AG20443 (cell line): ENCODE data around the gene SGCB.

Experiments
- DNase-seq: peaks from one replicate; pipeline ENCODE4 v3.0.0; 2012; ENCODE audit warnings: low spot score, mixed read lengths

The SGCB gene

DNA sequence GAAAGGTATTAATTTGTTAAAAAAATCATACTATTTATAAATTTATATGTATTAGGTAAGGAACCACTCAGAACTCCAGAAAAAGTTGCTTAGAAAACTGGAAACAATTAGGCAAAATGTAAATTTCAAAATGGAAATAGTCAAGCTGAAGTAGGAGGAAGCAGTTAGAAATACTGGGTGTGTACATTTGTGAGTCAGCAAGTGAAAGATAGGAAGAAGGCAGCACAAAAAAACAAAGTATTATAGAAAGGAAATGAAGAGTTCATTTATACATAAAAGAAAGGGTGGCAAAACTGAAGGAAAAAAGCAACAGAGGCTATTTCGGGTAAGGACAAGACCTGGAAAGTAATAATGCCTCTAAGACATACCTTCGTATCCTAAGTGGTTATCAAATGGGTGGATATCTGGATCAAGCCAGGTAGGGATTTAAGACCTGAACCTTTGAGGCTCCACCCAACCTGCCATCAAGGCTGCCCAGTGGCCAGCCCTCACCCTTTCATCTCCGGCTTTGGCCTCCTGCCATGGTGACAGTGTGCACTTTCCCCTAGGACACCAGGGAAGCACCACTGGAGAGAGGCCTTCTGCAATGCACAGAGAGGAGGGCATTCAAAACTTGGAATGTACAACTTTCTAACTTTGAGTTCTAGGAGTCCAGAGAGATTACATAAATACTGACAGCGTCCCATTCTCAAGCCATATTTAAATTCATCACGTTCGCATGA, 18.0 kb downstream of the SGCB start, which contains the start of gene LRRC66:
Gene LRRC66, minus strand, starts transcription at position 428 of the 722 bp plus-strand sequence. CDS start 2,750 bp downstream, outside the sequence.
- DNase-seq: no peak

DNA sequence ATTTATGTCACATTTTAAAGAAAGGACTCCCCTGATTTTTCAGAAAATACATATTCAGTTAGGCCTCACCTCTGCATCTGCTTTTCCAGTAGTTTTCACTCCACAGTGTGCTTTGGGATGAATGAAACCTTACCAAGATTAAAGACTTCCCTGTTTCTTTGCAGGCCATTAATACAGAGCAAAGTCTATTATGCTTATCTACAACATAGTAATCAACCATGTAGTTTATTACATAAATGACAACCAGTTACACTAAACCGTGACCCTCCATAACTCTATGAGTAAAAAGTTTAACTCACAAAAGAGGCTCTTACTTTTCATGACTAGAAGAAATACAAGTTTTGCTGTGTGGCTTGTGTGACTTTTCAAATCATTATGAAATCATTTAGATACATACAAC, 20.3 kb downstream of the SGCB start:
- DNase-seq: no peak

DNA sequence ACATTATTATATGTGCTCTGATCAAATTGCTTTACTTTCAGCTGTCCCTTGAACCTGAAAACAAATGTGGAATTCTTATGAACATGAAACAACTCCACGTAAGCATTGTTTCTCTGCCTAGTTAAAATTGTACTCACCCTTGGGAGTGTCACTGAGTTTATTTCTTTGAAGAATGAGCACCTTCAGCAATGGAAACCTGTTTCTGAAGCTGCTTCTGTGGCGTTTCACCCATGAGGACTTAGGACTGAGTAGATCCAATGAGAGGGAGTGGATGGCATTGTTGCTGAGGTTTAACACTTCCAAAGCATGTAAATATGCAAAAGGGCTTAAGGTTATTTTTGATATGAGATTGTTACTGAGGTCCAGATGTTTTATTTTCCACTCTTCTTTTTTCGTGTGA, 21.1 kb downstream of the SGCB start:
- DNase-seq: no peak

DNA sequence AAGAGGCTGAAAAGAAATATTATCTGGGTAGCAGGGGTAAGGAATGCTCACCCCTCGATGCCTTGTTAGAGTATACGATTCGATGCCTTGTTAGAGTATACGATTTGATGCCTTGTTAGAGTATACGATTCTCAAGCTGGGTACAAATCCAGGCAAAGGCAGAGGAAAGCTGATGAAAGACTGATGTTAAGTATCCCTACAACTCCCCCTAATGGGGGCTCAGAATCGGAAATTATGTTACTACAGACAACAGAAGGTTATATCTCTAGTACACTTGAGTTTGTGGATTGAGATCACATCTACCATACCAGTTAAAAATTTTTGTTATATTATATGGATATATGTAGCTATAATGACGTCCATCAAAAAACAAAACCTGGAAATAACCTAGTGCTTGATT, 22.7 kb downstream of the SGCB start:
- no peak for DNase-seq

DNA sequence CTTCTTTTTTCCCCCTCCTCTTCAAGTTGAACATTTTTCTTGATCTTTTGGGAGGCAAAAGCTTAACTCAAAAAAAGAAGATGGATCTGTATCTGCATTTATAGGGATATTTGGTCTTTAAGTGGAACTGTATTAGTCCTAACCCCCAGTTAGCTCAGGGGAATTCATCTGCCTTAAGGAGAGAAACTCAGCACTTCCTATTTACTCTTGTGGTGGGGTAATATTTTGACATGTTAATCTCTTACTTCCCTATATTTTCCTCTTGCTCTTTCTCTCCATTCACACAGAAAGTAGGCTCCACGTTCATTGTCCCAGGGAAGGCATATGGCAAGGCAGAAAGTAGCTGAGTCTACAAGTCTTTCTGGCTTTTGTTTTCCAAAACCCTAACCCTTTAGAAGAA, 23.2 kb downstream of the SGCB start:
- no peak for DNase-seq

DNA sequence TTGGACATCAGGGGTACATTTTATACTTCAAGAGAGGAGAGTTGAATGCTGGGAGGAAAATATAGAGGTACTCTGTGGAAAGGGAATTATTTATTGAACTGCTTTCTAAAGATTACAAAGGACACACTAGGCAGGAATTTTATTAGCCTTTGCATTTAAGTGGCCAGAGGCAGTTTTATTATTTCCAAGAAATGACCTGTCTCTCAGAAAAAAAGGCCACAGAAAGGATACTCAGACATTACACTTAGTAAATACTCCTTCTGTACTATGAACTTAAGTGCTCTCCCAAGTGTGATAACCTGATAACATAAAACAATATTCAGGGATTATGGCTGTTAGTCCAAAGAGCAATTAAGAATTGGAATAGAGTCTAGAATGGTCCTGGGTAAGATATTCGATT, 25.4 kb downstream of the SGCB start:
- no peak for DNase-seq

DNA sequence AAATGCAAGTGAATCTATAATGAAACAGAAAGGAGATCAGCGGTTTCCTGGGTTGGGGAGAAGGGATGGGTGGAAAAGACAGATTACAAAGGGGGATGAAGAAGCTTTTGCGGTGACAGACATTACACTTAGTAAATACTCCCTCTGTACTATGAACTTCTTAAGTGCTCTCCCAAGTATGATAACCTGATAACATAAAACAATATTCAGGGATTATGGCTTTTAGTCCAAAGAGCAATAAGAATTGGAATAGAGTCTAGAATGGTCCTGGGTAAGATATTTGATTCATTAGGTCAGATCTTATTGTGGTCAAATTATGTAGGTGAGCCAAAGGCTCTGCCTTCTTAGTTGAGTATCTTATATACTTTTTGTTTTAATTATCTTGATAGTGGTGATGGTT, 27.1 kb downstream of the SGCB start:
- no peak for DNase-seq

DNA sequence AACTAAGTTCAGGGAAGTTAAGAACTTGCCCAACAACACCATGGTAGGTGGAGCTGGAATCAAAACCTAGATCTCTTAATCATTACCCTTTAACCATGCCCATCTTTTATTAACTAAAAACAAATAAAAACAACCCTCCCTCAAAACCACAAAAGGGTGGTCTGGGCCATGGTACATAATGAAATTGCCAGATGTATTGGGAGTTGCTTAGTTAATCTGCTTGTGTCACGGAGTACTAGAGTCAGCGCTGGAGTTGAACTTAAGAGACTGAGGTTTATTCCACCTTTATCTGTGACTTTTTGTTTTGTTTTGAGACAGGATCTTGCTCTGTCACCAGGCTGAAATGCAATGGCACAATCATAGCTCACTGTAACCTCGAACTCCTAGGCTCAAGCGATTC, 31.2 kb downstream of the SGCB start:
- no peak for DNase-seq

DNA sequence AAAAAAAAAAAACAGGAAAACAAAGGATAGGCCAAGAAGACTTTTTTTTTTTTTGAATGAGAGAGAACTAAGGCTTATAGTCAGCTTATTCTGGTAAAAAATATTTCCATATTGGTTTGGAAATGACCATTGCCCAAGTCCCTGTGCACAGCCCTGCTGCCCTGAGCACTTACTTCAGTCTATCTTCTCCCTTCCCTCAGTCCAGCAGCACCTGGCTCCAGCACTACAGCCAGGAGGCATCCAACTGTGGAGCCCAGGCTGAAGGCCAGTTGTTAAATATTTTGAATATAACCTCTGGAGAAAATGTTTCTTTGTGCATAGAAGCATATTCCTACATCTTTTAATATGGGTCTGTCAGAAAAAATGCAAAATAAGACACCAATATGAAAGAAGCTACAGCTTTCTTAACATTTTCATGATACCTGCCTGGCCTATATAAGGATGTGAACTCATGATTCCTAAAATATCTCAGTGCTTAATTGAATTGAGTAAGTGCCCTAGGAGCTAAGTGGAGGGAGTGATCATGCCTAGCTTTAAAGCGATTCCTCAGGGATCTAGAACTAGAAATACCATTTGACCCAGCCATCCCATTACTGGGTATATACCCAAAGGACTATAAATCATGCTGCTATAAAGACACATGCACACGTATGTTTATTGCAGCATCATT, 32.4 kb downstream of the SGCB start:
- no peak for DNase-seq

DNA sequence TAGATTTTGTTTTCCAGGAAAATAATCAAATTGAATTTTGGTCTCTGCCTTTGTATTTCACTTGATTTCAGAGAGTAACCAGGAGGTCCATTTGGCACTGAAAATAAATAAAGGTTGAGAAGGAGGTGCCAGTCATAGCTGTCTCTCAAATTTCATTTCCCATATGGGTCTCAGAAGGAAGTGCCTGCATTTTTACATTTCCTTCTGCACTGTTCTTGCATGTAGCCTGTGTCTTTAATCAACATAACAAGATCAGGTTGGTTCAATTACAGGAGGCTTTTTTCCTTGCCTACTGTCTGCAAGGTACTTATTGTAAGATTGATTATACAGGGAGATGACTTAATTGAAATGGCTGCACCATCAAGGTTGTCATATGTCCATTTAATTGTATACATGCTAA, 33.7 kb downstream of the SGCB start:
- no peak for DNase-seq

DNA sequence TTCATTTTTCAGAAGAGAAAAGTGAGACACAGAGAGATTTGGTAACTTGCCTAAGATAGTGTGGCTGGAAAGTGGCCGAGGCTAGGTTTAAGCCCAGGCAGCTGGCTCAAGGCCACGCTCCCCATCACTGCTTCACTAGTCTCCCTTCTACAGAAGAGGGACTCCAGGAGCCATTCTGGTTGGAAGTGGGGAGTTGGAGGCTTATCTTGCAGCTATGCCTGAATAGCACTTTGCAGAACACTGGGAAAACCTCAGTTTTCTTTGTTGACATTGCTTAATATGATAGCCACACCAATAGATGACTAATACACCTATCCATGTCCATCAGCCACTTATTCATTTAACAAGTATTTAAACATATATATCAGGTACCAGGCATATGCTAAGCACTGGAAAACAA, 36.5 kb downstream of the SGCB start:
- DNase-seq: no peak

DNA sequence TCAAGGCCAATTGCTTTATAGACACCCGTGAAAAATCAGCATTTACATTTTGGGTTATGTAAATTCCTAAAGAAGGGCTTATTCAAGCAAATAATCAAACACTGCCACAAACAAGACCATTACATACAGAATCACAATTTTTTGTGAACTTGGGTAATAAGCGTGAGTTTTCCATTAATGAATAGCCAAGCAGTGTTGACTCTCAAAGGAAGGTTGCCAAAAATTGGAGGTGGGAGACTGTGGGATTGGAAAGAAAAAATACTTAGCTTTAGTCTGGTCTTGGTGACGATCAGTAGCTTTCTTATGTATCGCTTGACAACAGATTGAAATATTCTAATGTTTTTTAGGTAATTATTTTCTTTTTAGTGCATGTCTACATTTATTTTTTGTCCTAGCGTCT, 38.8 kb downstream of the SGCB start:
- DNase-seq: no peak

DNA sequence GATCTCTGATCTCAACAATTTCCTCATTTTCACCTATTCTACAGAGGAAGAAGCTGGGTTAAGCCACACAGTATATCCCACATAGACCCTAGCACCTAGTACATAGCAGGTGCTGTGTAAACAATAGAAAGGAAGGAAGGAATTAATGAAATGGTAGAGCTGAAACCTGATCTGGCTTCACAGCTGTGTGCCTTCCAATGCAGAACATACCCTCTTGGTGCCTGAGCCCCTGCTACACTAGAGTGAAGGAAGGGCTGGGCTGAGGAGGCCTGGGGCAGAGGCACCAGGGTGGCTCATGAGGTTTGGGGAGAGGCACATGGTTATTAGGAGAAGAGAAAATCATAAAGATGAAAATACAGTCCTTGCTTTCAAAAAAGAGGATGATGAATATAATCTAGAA, 39.3 kb downstream of the SGCB start:
- DNase-seq: no peak

DNA sequence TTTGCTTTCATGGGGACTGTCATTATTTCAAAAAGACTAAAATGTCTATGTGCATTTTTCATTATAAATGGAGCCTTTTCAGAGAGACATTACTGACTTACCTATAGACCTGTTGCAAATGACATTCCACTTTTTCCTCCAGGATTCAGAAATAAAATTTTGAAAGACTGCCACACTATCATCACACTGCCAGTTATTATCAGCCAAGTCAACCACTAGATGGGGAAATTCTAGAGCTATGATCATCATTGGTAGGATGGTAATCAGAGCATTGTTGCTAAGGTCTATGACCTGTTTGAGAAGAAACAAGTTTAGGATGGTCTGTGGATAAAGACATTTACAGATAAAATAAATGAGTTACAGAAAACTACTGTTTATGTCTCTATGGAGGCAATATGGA, 40.5 kb downstream of the SGCB start:
- no peak for DNase-seq

DNA sequence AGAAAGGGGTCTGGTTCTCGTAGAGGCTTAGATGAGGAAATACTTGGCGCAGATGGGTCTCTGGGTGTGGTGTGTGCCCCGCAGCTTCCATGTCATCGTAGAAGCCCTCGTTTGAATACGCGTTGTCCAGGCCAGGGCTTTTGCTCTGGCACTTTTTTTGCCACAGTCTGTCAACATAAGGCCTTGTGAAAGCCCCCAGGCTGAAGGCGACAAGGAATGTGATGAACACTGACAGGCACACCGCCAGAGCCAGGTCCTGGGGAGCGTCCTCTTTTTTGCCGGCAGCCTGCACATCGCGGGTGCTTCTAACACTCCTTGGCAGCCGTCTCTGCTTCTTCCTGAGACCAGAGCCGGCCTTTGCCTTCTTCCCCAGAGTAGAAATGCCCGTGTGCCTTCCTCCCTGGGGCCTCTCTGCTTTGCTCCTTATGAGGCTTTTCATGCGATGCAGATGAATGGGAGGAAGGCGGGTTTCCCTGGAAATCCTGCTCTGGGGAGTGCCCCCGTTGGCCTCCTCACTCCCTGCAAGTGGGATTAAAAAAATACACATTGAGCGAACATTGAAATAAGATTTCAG, 42.4 kb downstream of the SGCB start:
- DNase-seq: no peak
